DOHH2 (cell line): ENCODE data around the gene ABCC8.

Source experiments
- H3F3A ChIP-seq: fragments of 200-600 bp; sonication (generic), shearing (Covaris generic); 2 replicates; pipeline ENCODE4 v1.6.0; 2016; ENCODE audit warnings: antibody characterized with exemption, mild to moderate bottlenecking; ENCODE audit not compliant: control insufficient read depth, insufficient read depth
- H3K27ac ChIP-seq: fragments of 200-600 bp; sonication (generic); 2 replicates; pipeline ENCODE4 v1.5.1; 2014; ENCODE audit warnings: low read depth, mild to moderate bottlenecking, low read length, moderate library complexity
- H3K27me3 ChIP-seq: fragments of 200-600 bp; sonication (generic); 2 replicates; pipeline ENCODE4 v1.6.1; 2014; ENCODE audit warnings: mild to moderate bottlenecking, low read length, mixed read lengths; ENCODE audit not compliant: control insufficient read depth
- H3K36me3 ChIP-seq: fragments of 200-600 bp; sonication (generic); 2 replicates; pipeline ENCODE4 v1.6.1; 2014; ENCODE audit warnings: mild to moderate bottlenecking, low read length, moderate library complexity, mixed read lengths; ENCODE audit not compliant: control insufficient read depth
- H3K4me1 ChIP-seq: fragments of 200-600 bp; sonication (generic); 2 replicates; pipeline ENCODE4 v1.6.1; 2014; ENCODE audit warnings: mild to moderate bottlenecking, low read length, mixed read lengths; ENCODE audit not compliant: control insufficient read depth
- H3K4me2 ChIP-seq: fragments of 200-600 bp; sonication (generic); 2 replicates; pipeline ENCODE4 v1.6.0; 2014; ENCODE audit warnings: mild to moderate bottlenecking, low read length, moderate library complexity
- H3K4me3 ChIP-seq: fragments of 200-600 bp; sonication (generic); 2 replicates; pipeline ENCODE4 v1.5.1; 2014; ENCODE audit warnings: mild to moderate bottlenecking, low read length, mixed read lengths
- H3K79me2 ChIP-seq: fragments of 200-600 bp; sonication (generic); 2 replicates; pipeline ENCODE4 v1.6.1; 2014; ENCODE audit warnings: mild to moderate bottlenecking, low read length, mixed read lengths; ENCODE audit not compliant: control insufficient read depth
- H3K9me2 ChIP-seq: fragments of 200-600 bp; sonication (generic); replicated peaks from 2 replicates; pipeline ENCODE4 v1.6.1; 2014; ENCODE audit warnings: mild to moderate bottlenecking, low read length, mixed read lengths; ENCODE audit not compliant: control insufficient read depth
- H3K9me3 ChIP-seq: fragments of 200-600 bp; sonication (generic); 2 replicates; pipeline ENCODE4 v1.6.1; 2014; ENCODE audit warnings: antibody characterized with exemption, low read length, mixed read lengths; ENCODE audit not compliant: control insufficient read depth, insufficient read depth
- H4K20me1 ChIP-seq: fragments of 200-600 bp; sonication (generic); 2 replicates; pipeline ENCODE4 v1.6.0; 2014; ENCODE audit warnings: low read depth, mild to moderate bottlenecking, antibody characterized with exemption, low read length, moderate library complexity; ENCODE audit not compliant: control insufficient read depth, insufficient read depth
- CTCF ChIP-seq: fragments of 200-600 bp; sonication (generic); IDR thresholded peaks from one replicate; pipeline ENCODE4 v1.5.1; 2014; ENCODE audit warnings: antibody characterized with exemption, mild to moderate bottlenecking, low read depth, low read length; ENCODE audit not compliant: poor library complexity, severe bottlenecking
- EZH2phosphoT487 ChIP-seq: fragments of 200-600 bp; sonication (generic); IDR thresholded peaks from 2 replicates; pipeline ENCODE4 v1.6.1; 2017; ENCODE audit warnings: borderline replicate concordance, mild to moderate bottlenecking, antibody characterized with exemption, low read length, moderate library complexity, mixed read lengths

The ABCC8 gene

DNA sequence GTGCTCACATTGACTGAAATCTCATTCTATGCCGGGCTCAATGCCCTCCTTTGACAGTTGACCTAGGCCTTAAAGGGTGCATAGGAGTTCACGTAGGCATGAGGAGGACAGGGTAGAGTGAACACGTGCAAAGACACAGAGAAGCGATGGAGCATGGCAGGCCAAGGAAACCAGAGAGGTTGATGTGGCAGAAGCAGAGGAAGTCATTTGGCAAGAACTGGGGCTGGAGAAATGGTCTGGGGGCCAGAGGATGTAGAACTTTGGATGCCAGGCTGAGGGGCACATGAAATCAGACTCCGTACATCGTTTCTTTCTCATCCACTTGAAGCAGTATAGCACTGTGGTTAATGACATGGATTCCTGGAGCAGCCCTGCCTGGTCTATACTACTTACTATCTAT, 13.6 kb upstream of the ABCC8 start:
- Histone ChIP-seq H3K4me1 (no peaks in the 10 kb centered on the region), H4K20me1 (no peaks in the 10 kb centered on the region), H3K27me3 (peaks cover 2% of the 10 kb centered on the region; the same call in 1 of the 2 replicates), H3F3A (no peaks in the 10 kb centered on the region), H3K27ac (no peak overlapping the region), H3K9me2 (no peaks in the 10 kb centered on the region), H3K79me2 (no peaks in the 10 kb centered on the region), H3K4me2 (no peak overlapping the region), H3K9me3 (no peaks in the 10 kb centered on the region), H3K36me3 (no peaks in the 10 kb centered on the region), H3K4me3 (no peak overlapping the region)
- no peak for TF ChIP-seq CTCF

- Histone ChIP-seq H4K20me1 (no peaks in the 10 kb centered on the region), H3K4me1 (no peaks in the 10 kb centered on the region), H3K79me2 (no peaks in the 10 kb centered on the region), H3K9me3 (no peaks in the 10 kb centered on the region), H3K27me3 (peaks cover 2% of the 10 kb centered on the region; the same call in 1 of the 2 replicates), H3K4me3 (no peak overlapping the region), H3F3A (no peaks in the 10 kb centered on the region), H3K27ac (no peak overlapping the region), H3K9me2 (no peaks in the 10 kb centered on the region), H3K4me2 (no peak overlapping the region), H3K36me3 (no peaks in the 10 kb centered on the region)
- no peak for TF ChIP-seq EZH2phosphoT487
- TF ChIP-seq CTCF: no peak
These were observed 13.1 kb upstream of the ABCC8 start for GRCh38 chr11:17489751-17490150.

DNA sequence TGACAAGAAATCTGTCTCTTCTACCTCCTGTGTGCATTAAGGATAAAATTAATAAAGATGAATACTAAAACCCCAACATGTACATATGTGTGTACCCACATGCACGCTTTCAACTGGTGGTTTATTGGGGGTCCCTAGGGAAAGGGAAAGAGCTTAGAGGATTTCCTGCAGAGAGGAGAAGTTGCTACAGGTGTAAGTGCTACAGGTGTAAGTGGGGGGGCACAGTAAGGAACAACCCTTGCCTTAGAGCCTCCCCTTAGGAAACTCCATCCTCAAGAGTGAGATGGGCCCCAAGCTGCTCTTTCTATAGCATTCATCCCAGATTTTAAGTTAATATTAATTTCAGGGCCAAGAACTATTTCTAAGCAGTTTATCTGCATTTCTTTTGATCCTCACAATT, 11.9 kb upstream of the ABCC8 start:
- Histone ChIP-seq H3K4me3 (no peak overlapping the region), H3K27me3 (peaks cover 2% of the 10 kb centered on the region; the same call in 1 of the 2 replicates), H3K4me2 (no peak overlapping the region), H4K20me1 (no peaks in the 10 kb centered on the region), H3K9me3 (no peaks in the 10 kb centered on the region), H3K79me2 (no peaks in the 10 kb centered on the region), H3K4me1 (no peaks in the 10 kb centered on the region), H3K27ac (no peak overlapping the region), H3K9me2 (no peaks in the 10 kb centered on the region), H3F3A (no peaks in the 10 kb centered on the region), H3K36me3 (no peaks in the 10 kb centered on the region)
- TF ChIP-seq EZH2phosphoT487 (no peak), CTCF (no peak)

DNA sequence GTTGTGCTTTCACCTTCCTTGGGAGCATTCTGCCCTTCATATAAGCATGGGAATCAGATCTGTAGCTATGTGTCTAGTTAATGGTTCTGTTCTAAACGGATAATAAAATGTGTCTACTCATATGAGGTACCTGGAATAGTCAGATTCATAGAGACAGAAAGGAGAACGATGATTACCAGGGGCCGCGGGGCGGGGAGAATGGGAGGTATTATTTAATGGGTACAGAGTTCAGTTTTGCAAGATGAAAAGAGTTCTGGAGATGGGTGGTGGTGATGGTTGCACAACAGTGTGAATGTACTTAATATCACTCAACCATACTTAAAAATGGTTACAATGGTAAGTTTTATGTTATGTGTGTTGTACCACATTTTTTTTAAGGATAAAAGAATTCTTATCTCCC, 10.0 kb upstream of the ABCC8 start:
- no peaks in the 10 kb centered on the region for H3K79me2 ChIP-seq
- H3K27ac ChIP-seq: no peak overlapping the region
- H3K4me3 ChIP-seq: no peak overlapping the region
- no peaks in the 10 kb centered on the region for H3K9me2 ChIP-seq
- peaks cover 2% of the 10 kb centered on the region; the same call in 1 of the 2 replicates for H3K27me3 ChIP-seq
- no peaks in the 10 kb centered on the region for H3F3A ChIP-seq
- H3K9me3 ChIP-seq: no peaks in the 10 kb centered on the region
- H4K20me1 ChIP-seq: no peaks in the 10 kb centered on the region
- H3K36me3 ChIP-seq: no peaks in the 10 kb centered on the region
- no peak overlapping the region for H3K4me2 ChIP-seq
- no peaks in the 10 kb centered on the region for H3K4me1 ChIP-seq
- TF ChIP-seq EZH2phosphoT487 (no peak), CTCF (no peak)
